Tibial nerve (tissue), 4 donors: ENCODE results near the gene ROBO1. TPM values are rescaled to one million over a fixed set of nuclear protein-coding genes. Genes with fewer than 3 reads are reported as not detected.

Experiments
- DNase-seq, 2 donors: peaks; one replicate each; pipeline ENCODE4 v3.0.0-alpha.2; 2019; ENCODE audit warnings: low spot score in 2 of 2
- H3K27ac ChIP-seq, 4 donors: fragments of 200-600 bp; sonication (generic) in 3 of 4; one replicate each; pipeline ENCODE4 v1.5.1; 2017 to 2019; ENCODE audit warnings: mild to moderate bottlenecking in 1 of 4
- H3K27me3 ChIP-seq, 2 donors: fragments of 200-600 bp; sonication (generic) in 1 of 2; one replicate each; pipeline versions ENCODE4 v1.5.1 to v1.6.0; 2017 to 2019
- H3K36me3 ChIP-seq, 3 donors: fragments of 200-600 bp; sonication (generic); one replicate each; pipeline ENCODE4 v1.5.1; 2018 to 2019
- H3K4me1 ChIP-seq, 4 donors: fragments of 200-600 bp; sonication (generic) in 3 of 4; one replicate each; pipeline ENCODE4 v1.5.1; 2017 to 2019
- H3K4me3 ChIP-seq, 4 donors: fragments of 200-600 bp; sonication (generic) in 3 of 4; one replicate each; pipeline ENCODE4 v1.5.1; 2017 to 2019; ENCODE audit warnings: mild to moderate bottlenecking in 1 of 4, moderate library complexity in 1 of 4
- H3K9me3 ChIP-seq, 4 donors: fragments of 200-600 bp; sonication (generic) in 3 of 4; one replicate each; pipeline ENCODE4 v1.5.1; 2017 to 2019
- EP300 ChIP-seq, 2 donors: sonication (generic); formaldehyde crosslinking; IDR thresholded peaks; one replicate each; pipeline ENCODE4 v1.6.1; 2017; ENCODE audit warnings: antibody characterized with exemption in 2 of 2, mild to moderate bottlenecking in 1 of 2
- POLR2A ChIP-seq, 2 donors: fragments of 450-650 bp; IDR thresholded peaks; one replicate each; pipeline ENCODE4 v1.6.1; 2017; ENCODE audit warnings: antibody characterized with exemption in 2 of 2, mild to moderate bottlenecking in 2 of 2, moderate library complexity in 2 of 2
- WGBS, 2 donors: methylation state at CpG; one replicate each; pipeline ENCODE4 v1.1.5; 2018; 5-methylcytosine and 5-hydroxymethylcytosine counted together
- total RNA-seq, 4 donors: library from RNA; depleted of rRNA; stranded (reverse); fragments of >200 nt; gene quantifications; one replicate each; pipeline ENCODE4 v1.1.0, GENCODE V29; 2016
- TF ChIP-seq, protein P1 (sequence below), 5 experiments: fragments of 200-600 bp in 3 of 5; fragments of 450-650 bp in 2 of 5; sonication (generic) in 3 of 5; IDR thresholded peaks; one replicate each; pipeline ENCODE4 v1.5.1; 2016 to 2019; ENCODE audit warnings: antibody characterized with exemption in 5 of 5, mild to moderate bottlenecking in 3 of 5, moderate library complexity in 2 of 5

Gene ROBO1
- total RNA-seq, 4 donors from 2014 or later = 12.6 to 27.8 (median 23.1) TPM

DNA sequence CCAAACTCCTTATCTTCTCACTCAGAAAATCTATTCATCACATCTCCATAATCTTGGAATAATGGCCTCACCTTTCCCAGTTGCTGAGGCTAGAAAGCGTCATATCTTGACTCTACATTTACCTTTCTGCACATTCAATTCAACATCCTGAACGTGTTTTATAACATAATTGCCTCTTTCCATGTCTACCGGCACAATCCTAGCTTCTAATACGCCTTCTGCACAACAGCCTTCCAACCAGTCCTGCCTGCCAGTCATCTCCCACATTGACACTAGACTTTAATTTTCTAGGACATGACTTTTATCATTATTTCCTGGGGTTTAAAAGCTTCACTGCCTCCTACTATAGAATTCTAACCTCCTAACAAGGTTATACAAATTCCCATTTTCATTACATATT is 906.6 kb downstream of the ROBO1 start:
- Histone ChIP-seq H3K4me3 (no peak overlapping the region), H3K4me1 (no peaks in the 10 kb centered on the region), H3K27ac (no peak overlapping the region), H3K36me3 (no peaks in the 10 kb centered on the region), H3K9me3 (no peaks in the 10 kb centered on the region), H3K27me3 (no peaks in the 10 kb centered on the region)
- TF ChIP-seq, protein P1, sequence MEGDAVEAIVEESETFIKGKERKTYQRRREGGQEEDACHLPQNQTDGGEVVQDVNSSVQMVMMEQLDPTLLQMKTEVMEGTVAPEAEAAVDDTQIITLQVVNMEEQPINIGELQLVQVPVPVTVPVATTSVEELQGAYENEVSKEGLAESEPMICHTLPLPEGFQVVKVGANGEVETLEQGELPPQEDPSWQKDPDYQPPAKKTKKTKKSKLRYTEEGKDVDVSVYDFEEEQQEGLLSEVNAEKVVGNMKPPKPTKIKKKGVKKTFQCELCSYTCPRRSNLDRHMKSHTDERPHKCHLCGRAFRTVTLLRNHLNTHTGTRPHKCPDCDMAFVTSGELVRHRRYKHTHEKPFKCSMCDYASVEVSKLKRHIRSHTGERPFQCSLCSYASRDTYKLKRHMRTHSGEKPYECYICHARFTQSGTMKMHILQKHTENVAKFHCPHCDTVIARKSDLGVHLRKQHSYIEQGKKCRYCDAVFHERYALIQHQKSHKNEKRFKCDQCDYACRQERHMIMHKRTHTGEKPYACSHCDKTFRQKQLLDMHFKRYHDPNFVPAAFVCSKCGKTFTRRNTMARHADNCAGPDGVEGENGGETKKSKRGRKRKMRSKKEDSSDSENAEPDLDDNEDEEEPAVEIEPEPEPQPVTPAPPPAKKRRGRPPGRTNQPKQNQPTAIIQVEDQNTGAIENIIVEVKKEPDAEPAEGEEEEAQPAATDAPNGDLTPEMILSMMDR (IDR thresholded peaks at IDR 0.05) = no peak
- no peak for TF ChIP-seq POLR2A (IDR thresholded peaks at IDR 0.05)
- TF ChIP-seq EP300 (IDR thresholded peaks at IDR 0.05) = no peak
- no peak for DNase-seq
- 92 to 93% methylated on average over 4 of the region's 4 CpGs for WGBS, 2 donors

DNA sequence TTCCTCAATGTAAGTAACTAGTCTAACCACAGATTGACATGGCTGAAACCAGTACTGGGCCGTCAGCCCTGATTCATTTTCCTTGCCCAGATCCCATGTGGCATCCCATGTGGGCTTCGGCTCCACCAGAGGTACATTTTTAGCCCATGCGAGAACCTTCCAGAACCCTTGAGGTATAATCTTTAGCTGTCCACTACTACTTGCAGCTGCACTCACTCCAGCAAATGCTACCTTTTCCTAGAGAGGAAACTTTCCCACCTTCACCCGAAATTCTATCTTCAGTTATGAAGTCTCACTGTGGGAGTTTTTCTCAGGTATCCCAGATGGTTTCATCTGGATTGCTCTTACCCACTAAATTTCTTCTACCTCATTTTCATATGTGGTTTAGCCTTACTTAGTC is 907.2 kb downstream of the ROBO1 start:
- no peaks in the 10 kb centered on the region for H3K36me3 ChIP-seq
- H3K9me3 ChIP-seq = no peaks in the 10 kb centered on the region
- WGBS, 2 donors = 100% methylated on average over 4 of the region's 4 CpGs
- no peaks in the 10 kb centered on the region for H3K4me1 ChIP-seq
- H3K27me3 ChIP-seq = no peaks in the 10 kb centered on the region
- DNase-seq = no peak
- no peak for TF ChIP-seq POLR2A (IDR thresholded peaks at IDR 0.05)
- TF ChIP-seq, protein P1 (IDR thresholded peaks at IDR 0.05) = no peak
- no peak for TF ChIP-seq EP300 (IDR thresholded peaks at IDR 0.05)
- no peak overlapping the region for H3K4me3 ChIP-seq
- H3K27ac ChIP-seq = no peak overlapping the region

DNA sequence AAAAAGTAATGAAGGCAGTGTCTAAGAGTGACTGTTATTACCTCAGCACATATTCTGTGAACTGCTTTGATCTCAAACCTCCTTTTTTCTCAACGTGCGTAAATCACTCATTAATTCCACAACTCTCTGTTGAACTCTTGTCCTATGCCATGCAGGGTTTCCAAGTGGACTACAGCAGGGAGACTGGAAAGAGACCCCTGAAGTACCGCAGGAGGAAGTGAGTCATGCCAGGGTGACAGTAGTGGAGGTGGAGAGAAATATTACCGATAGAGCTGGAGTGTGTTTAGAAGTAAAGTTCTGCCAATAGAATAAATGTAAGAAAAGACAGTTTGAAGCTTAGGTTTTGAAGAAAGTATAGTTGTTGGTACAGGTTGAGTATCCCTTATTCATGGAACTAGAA is 908.9 kb downstream of the ROBO1 start:
- no peaks in the 10 kb centered on the region for H3K27me3 ChIP-seq
- H3K4me3 ChIP-seq = no peak overlapping the region
- WGBS, 2 donors = 84 to 86% methylated on average over 4 of the region's 4 CpGs
- no peak for DNase-seq
- no peak overlapping the region for H3K27ac ChIP-seq
- H3K9me3 ChIP-seq = no peaks in the 10 kb centered on the region
- H3K4me1 ChIP-seq = no peaks in the 10 kb centered on the region
- no peaks in the 10 kb centered on the region for H3K36me3 ChIP-seq
- no peak for TF ChIP-seq POLR2A (IDR thresholded peaks at IDR 0.05)
- TF ChIP-seq, protein P1 (IDR thresholded peaks at IDR 0.05) = no peak
- TF ChIP-seq EP300 (IDR thresholded peaks at IDR 0.05) = no peak

DNA sequence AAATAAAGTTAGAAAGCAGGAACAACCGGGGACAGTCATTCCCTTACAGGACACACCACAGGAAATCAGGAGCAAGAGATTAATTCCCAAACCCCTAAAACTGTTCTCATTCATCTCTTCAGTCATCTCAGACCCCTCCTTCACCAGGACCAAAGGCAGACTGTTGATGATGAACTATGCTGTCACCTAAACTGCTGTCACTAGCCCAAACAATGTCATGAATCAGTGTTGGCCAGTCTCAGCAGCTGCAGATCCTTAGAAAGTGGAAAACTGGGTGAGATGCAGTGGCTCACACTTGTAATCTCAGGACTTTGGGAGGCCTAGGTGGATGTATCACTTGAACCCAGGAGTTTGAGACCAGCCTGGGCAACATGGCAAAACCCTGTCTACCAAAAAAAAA is 909.6 kb downstream of the ROBO1 start:
- H3K27me3 ChIP-seq = no peaks in the 10 kb centered on the region
- H3K27ac ChIP-seq = no peak overlapping the region
- 54 to 59% methylated on average over 1 of the region's 1 CpG for WGBS, 2 donors
- TF ChIP-seq POLR2A (IDR thresholded peaks at IDR 0.05) = no peak
- no peak for TF ChIP-seq EP300 (IDR thresholded peaks at IDR 0.05)
- TF ChIP-seq, protein P1 (IDR thresholded peaks at IDR 0.05) = no peak
- H3K36me3 ChIP-seq = no peaks in the 10 kb centered on the region
- no peaks in the 10 kb centered on the region for H3K9me3 ChIP-seq
- H3K4me3 ChIP-seq = no peak overlapping the region
- no peak for DNase-seq
- H3K4me1 ChIP-seq = no peaks in the 10 kb centered on the region

DNA sequence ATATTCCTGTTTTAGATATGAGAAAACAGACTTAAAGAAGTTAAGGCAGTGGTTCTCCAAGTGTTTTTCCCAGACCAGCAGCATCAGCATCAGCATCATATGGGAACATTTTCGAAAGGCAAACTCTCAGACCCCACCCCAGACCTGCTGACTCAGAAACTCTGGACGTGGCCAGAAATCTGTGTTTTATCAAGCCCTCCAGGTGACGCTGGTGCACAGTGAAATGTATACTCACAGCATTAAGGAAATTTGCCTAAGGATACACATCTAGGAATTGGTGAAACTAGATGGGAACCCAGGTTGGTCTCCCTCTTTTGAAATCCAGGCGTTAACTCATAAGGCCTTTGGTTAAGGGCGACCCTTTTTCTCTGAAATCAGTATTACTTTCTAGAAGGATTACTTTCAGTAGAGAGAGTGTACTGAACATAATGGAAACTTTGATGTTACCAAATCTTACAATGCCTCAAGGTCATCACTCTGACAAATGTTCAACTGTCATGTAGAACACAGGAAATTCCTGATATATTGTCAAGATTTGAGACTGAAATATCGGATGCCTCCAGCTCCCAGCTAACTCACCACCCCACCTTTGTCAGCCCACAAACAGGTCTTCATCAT is 910.2 kb downstream of the ROBO1 start:
- TF ChIP-seq EP300 (IDR thresholded peaks at IDR 0.05) (no peak), POLR2A (IDR thresholded peaks at IDR 0.05) (no peak)
- TF ChIP-seq, protein P1 (IDR thresholded peaks at IDR 0.05) = no peak
- Histone ChIP-seq H3K36me3 (no peaks in the 10 kb centered on the region), H3K4me3 (no peak overlapping the region), H3K9me3 (no peaks in the 10 kb centered on the region), H3K27me3 (no peaks in the 10 kb centered on the region), H3K4me1 (no peaks in the 10 kb centered on the region), H3K27ac (no peak overlapping the region)
- 81 to 92% methylated on average over 6 of the region's 6 CpGs for WGBS, 2 donors
- no peak for DNase-seq
